Activated T-helper 1 cell treated with anti-CD3 and anti-CD28 coated beads, Interleukin-12 subunit alpha, Interleukin-12 subunit beta, Interleukin-2, Interleukin-4 antibody, amounts not matched to agents 30 ng/mL and 10 ng/mL and 1 ng/mL, durations not matched to agents 14 hours and 24 hours and 36 hours (primary cell): Measurements from ENCODE around the gene FOXN3. TPM values are rescaled to one million over a fixed set of nuclear protein-coding genes. Genes with fewer than 3 reads are reported as not detected.
A peak's percentile ranks its signal among the peaks of the same experiment; 100 is the strongest.

Experiments
- DNase-seq: peaks from one replicate; pipeline ENCODE4 v3.0.0; 2021; ENCODE audit warnings: low spot score
- H3K27ac Mint-ChIP-seq: one replicate; pipeline ENCODE4 v1.8.0; 2021; ENCODE audit warnings: mild to moderate bottlenecking, mixed read lengths
- H3K27me3 Mint-ChIP-seq: one replicate; pipeline ENCODE4 v1.8.0; 2022; ENCODE audit warnings: mild to moderate bottlenecking, moderate library complexity, mixed read lengths; ENCODE audit not compliant: insufficient read depth
- H3K36me3 Mint-ChIP-seq: one replicate; pipeline ENCODE4 v1.8.0; 2021; ENCODE audit warnings: low read depth, mixed read lengths
- H3K4me1 Mint-ChIP-seq: one replicate; pipeline ENCODE4 v1.8.0; 2021; ENCODE audit warnings: low read depth, mixed read lengths
- H3K4me3 Mint-ChIP-seq: one replicate; pipeline ENCODE4 v1.8.0; 2021; ENCODE audit warnings: mild to moderate bottlenecking, moderate library complexity, mixed read lengths
- H3K9me3 Mint-ChIP-seq: one replicate; pipeline ENCODE4 v1.8.0; 2021; ENCODE audit warnings: mixed read lengths
- intact Hi-C: fragments of 100-400 bp; cut with micrococcal nuclease; formaldehyde crosslinking; loops from one replicate; pipeline ENCODE4 v1.15.1; 2024
- total RNA-seq: library from RNA; stranded (reverse); gene quantifications from 2 replicates; pipeline ENCODE4 v1.2.3, GENCODE V29; 2022

FOXN3 gene, protein sequence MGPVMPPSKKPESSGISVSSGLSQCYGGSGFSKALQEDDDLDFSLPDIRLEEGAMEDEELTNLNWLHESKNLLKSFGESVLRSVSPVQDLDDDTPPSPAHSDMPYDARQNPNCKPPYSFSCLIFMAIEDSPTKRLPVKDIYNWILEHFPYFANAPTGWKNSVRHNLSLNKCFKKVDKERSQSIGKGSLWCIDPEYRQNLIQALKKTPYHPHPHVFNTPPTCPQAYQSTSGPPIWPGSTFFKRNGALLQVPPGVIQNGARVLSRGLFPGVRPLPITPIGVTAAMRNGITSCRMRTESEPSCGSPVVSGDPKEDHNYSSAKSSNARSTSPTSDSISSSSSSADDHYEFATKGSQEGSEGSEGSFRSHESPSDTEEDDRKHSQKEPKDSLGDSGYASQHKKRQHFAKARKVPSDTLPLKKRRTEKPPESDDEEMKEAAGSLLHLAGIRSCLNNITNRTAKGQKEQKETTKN
- 86.9 and 97.3 TPM in 2 replicates for total RNA-seq

DNA sequence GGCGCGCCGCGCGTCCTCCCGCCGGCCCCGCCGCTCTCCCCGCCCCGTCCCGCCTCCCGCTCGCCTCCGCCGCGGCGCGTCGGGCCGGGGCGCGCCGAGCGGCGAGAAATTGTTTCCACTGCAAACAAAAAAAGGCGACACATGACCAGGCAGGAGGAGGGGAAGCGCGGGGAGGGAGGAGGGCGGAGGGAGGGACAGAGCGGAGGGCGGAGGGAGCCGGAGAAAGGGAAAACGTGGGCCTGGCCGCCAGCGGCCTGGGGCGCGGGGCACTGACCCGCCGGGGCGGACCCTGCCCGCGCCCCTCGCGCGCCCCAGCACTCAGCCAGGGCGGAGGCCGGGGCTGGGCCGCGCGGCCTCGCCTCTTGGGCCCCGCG lies at the start of gene FOXN3:
Gene FOXN3 (minus strand): TSS at position 143 of the 374 bp plus-strand sequence. CDS start 4,757 bp downstream, outside the sequence.
- peak; percentile 81 for DNase-seq
- Mint-ChIP-seq H3K27me3 (no peaks in the 10 kb centered on the region), H3K4me1 (peaks cover 47% of the 10 kb centered on the region), H3K27ac (peak within 1 kb of the TSS; percentile 96), H3K4me3 (peak within 1 kb of the TSS; percentile 90), H3K36me3 (peaks cover 14% of the 10 kb centered on the region), H3K9me3 (no peaks in the 10 kb centered on the region)
- intact Hi-C loops: loop anchor here (1.0 to 10.0 kb wide), 9 partner anchors 28 to 838 kb away; partner anchors contain the start of gene PSMC1

GRCh38 chr14:89466484-89466883 lies 49.5 kb upstream of the FOXN3 start:
- Mint-ChIP-seq H3K27me3 (no peaks in the 10 kb centered on the region), H3K36me3 (peaks cover 18% of the 10 kb centered on the region), H3K27ac (peak overlapping the region; percentile 57), H3K4me3 (peak overlapping the region; percentile 43), H3K9me3 (peaks cover 6% of the 10 kb centered on the region), H3K4me1 (peaks cover 24% of the 10 kb centered on the region)
- intact Hi-C loops: loop anchor here (2.0 kb wide), 1 partner anchor 22 kb away; no protein-coding TSS in a partner anchor
- DNase-seq: peak; percentile 21

DNA sequence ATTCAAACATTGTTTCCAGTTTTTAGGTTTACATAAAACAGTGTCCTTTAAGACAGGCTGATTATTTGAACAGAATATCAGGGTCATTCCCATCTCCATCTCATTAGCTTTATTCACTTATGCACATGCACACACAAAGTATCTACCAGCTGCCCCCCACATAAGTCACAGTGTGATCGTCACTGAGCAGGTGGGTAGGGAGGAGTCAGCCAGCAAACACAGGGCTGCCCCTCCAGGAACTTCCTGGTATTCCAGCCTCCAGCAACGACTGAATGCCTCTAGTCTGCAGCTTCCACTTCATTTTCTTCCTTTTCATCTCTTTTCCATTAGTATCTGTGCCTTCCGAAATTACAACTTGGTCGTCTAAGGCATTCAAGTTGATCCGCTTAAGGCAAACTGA lies 48.8 kb upstream of the FOXN3 start:
- H3K27ac Mint-ChIP-seq: no peak overlapping the region
- peaks cover 24% of the 10 kb centered on the region for H3K4me1 Mint-ChIP-seq
- DNase-seq: no peak
- H3K4me3 Mint-ChIP-seq: no peak overlapping the region
- H3K9me3 Mint-ChIP-seq: peaks cover 6% of the 10 kb centered on the region
- H3K27me3 Mint-ChIP-seq: no peaks in the 10 kb centered on the region
- intact Hi-C loops: loop anchor here (2.0 kb wide), 1 partner anchor 21 kb away; no protein-coding TSS in a partner anchor
- peaks cover 20% of the 10 kb centered on the region for H3K36me3 Mint-ChIP-seq

DNA sequence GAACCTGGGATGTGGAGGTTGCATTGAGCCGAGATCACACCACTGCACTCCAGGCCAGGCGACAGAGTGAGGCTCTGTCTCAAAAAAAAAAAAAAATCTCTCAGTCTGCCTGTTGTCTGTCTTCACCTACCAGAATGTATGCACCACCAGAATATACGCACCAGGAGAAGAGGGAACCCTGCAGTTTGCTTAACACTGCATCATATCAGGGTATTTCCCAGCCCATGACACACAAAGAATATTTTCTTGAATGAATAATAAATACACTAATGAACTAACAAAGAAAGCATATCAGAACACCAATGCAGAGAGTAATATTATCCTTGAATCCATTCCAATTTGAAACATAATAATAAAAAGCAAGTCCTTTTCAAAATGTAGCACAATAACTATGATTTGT lies 44.2 kb upstream of the FOXN3 start:
- H3K27ac Mint-ChIP-seq: no peak overlapping the region

DNA sequence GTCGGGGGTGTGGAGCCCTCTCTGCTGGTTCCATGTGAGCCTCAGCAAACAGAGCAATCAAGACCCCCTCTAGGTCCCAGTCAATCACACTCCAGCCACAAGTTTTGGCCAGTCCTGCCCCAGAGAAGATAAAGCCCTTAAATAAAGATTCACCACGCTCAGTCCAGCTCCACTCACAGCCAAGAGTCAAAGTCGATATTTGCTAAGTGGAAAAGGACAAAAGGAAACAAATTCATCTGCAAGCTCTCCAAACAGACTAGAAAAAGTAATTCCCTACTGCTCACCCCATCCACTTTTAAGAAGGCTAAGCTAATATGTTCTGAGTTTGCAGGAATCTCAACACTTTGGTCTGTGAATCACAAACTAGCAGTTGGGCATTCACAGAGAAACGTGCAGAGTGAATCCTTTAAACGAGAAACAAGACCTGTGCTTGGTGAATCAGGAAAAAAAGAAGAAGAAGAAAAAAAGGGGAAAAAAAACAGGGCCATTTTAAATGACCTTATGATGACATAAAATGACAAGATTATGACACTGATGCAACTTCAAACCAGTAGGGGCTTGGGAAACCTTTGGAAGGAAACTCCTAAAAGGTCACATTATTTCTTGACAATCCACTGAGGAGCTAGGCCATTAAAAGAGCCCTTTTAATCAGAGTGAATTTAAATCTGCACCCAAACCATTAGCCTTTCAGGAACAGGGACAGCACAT lies 41.8 kb upstream of the FOXN3 start:
- Mint-ChIP-seq H3K27me3 (no peaks in the 10 kb centered on the region), H3K9me3 (no peaks in the 10 kb centered on the region), H3K4me3 (no peak overlapping the region), H3K4me1 (peaks cover 11% of the 10 kb centered on the region), H3K27ac (no peak overlapping the region), H3K36me3 (peaks cover 5% of the 10 kb centered on the region)
- intact Hi-C loops: no loop called here
- no peak for DNase-seq

More for the DNA sequence above, 44.2 kb upstream of the FOXN3 start:
- DNase-seq: no peak
- Mint-ChIP-seq H3K4me1 (peaks cover 16% of the 10 kb centered on the region), H3K36me3 (peaks cover 10% of the 10 kb centered on the region), H3K9me3 (peaks cover 5% of the 10 kb centered on the region), H3K27me3 (no peaks in the 10 kb centered on the region), H3K4me3 (no peak overlapping the region)
- intact Hi-C loops: no loop called here

DNA sequence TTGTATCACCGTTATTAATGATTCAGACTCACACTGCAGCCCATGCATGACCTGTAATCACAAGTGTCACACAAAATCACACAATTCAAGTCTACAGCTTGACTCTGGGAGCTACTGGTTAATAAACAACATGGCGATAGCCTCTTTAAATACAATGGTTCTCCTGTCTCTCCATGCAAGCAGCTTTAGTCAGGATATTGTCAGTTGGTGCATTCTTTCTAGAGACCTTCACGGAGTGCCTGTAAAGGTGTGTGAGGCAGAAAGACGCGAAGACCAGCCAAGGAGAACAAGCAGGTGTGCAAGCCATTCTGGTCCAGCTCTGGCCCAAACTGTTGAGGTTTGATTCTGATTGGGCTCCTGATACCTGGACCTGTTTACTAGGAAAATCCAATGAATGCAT lies 40.0 kb upstream of the FOXN3 start:
- intact Hi-C loops: no loop called here
- peaks cover 11% of the 10 kb centered on the region for H3K4me1 Mint-ChIP-seq
- no peaks in the 10 kb centered on the region for H3K9me3 Mint-ChIP-seq
- no peaks in the 10 kb centered on the region for H3K27me3 Mint-ChIP-seq
- no peak overlapping the region for H3K4me3 Mint-ChIP-seq
- H3K27ac Mint-ChIP-seq: no peak overlapping the region
- DNase-seq: no peak
- H3K36me3 Mint-ChIP-seq: peaks cover 5% of the 10 kb centered on the region

DNA sequence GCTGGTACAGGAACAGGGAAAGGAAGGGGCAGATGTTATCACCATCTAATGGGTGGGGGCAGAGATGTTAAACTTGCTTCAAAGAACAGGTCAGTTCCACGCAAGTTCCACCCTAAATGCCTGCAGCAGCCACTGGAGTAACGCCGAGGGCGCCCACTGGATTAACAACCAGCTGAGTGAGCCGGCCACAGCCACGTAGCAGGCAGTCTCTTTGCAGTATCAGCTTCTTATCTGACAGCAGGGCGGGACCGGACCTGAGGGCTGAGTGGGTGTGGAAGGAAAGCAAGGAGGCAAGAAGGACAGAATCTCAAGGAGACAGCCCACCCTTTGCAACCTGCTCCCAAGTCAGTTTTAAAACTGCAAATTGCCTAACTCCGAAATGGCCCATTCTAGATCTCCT lies 38.4 kb upstream of the FOXN3 start:
- Mint-ChIP-seq H3K4me3 (no peak overlapping the region), H3K4me1 (peaks cover 11% of the 10 kb centered on the region), H3K27me3 (no peaks in the 10 kb centered on the region), H3K9me3 (no peaks in the 10 kb centered on the region), H3K27ac (no peak overlapping the region), H3K36me3 (peaks cover 10% of the 10 kb centered on the region)
- no peak for DNase-seq
- intact Hi-C loops: no loop called here

- intact Hi-C loops: no loop called here
- no peak overlapping the region for H3K4me3 Mint-ChIP-seq
- no peak overlapping the region for H3K27ac Mint-ChIP-seq
- H3K9me3 Mint-ChIP-seq: no peaks in the 10 kb centered on the region
- peaks cover 11% of the 10 kb centered on the region for H3K4me1 Mint-ChIP-seq
- DNase-seq: no peak
- H3K36me3 Mint-ChIP-seq: peaks cover 10% of the 10 kb centered on the region
- H3K27me3 Mint-ChIP-seq: no peaks in the 10 kb centered on the region
Measured at GRCh38 chr14:89454996-89455395, 38.0 kb upstream of the FOXN3 start.

- intact Hi-C loops: no loop called here
- Mint-ChIP-seq H3K4me1 (peaks cover 21% of the 10 kb centered on the region), H3K27me3 (no peaks in the 10 kb centered on the region), H3K9me3 (no peaks in the 10 kb centered on the region), H3K36me3 (peaks cover 14% of the 10 kb centered on the region), H3K4me3 (no peak overlapping the region), H3K27ac (no peak overlapping the region)
- no peak for DNase-seq
Measured at GRCh38 chr14:89452281-89452680, 35.2 kb upstream of the FOXN3 start.

DNA sequence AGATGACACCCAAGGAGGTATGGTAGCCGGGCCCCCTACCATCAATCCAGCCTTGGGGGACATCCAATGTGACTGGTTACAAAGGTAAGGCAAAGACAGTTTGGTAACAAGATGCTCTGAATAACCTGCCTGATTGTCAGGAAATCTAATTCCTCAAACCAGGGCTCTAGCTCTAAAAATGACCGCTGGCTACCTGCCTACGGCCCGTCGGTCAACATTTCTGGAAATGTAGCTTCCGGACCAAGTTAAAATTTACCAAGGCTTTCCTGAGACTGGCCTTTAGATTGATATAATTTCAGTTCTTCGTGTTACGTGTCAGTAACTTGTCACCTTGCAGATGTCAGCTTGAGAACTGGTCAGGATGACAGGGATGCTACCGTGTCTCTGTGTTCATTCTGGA lies 34.2 kb upstream of the FOXN3 start:
- peaks cover 15% of the 10 kb centered on the region for H3K36me3 Mint-ChIP-seq
- no peaks in the 10 kb centered on the region for H3K27me3 Mint-ChIP-seq
- intact Hi-C loops: no loop called here
- no peak overlapping the region for H3K4me3 Mint-ChIP-seq
- no peaks in the 10 kb centered on the region for H3K9me3 Mint-ChIP-seq
- peaks cover 25% of the 10 kb centered on the region for H3K4me1 Mint-ChIP-seq
- no peak overlapping the region for H3K27ac Mint-ChIP-seq
- no peak for DNase-seq

- H3K27ac Mint-ChIP-seq: peak overlapping the region; percentile 75
- DNase-seq: no peak
- H3K36me3 Mint-ChIP-seq: peaks cover 26% of the 10 kb centered on the region
- intact Hi-C loops: no loop called here
- no peaks in the 10 kb centered on the region for H3K27me3 Mint-ChIP-seq
- H3K4me3 Mint-ChIP-seq: peak overlapping the region; percentile 28
- H3K4me1 Mint-ChIP-seq: peaks cover 51% of the 10 kb centered on the region
- H3K9me3 Mint-ChIP-seq: no peaks in the 10 kb centered on the region
Measured at GRCh38 chr14:89447182-89447944, 30.3 kb upstream of the FOXN3 start.

- Mint-ChIP-seq H3K4me1 (peaks cover 54% of the 10 kb centered on the region), H3K27me3 (no peaks in the 10 kb centered on the region), H3K27ac (peak overlapping the region; percentile 83), H3K36me3 (peaks cover 21% of the 10 kb centered on the region), H3K4me3 (peak overlapping the region; percentile 37), H3K9me3 (no peaks in the 10 kb centered on the region)
- DNase-seq: peak; percentile 11
- intact Hi-C loops: loop anchor here (1.0 to 2.0 kb wide), 3 partner anchors 21 to 80 kb away; partner anchors contain the start of gene FOXN3
Measured at GRCh38 chr14:89445273-89445973, 28.4 kb upstream of the FOXN3 start.
